ENCODE results near the gene TBXAS1. TPM values are rescaled to one million over a fixed set of nuclear protein-coding genes. Genes with fewer than 3 reads are reported as not detected.

Gene TBXAS1
- total RNA-seq, 1 donor from 2014 or later = 0.26 TPM

- DNase-seq (ENCODE audit: low read depth) = peak; percentile 49
- TF ChIP-seq CTCF (IDR thresholded peaks at IDR 0.05; ENCODE audit: insufficient read depth, low read length, severe bottlenecking) = no peak
- no peak for FAIRE-seq
- H3K4me3 ChIP-seq (ENCODE audit: low read depth, low read length) = no peak overlapping the region
- no peaks in the 10 kb centered on the region for H3K27me3 ChIP-seq (ENCODE audit: control insufficient read depth, insufficient read depth, low read length)
- no peaks in the 10 kb centered on the region for H3K36me3 ChIP-seq (ENCODE audit: control insufficient read depth, insufficient read depth, low read length)
Observed at GRCh38 chr7:139949629-139950028, 120.6 kb downstream of the TBXAS1 start.

GRCh38 chr7:139950881-139951525 is 121.9 kb downstream of the TBXAS1 start:
- no peaks in the 10 kb centered on the region for H3K27me3 ChIP-seq (ENCODE audit: control insufficient read depth, insufficient read depth, low read length)
- no peak for TF ChIP-seq CTCF (IDR thresholded peaks at IDR 0.05; ENCODE audit: insufficient read depth, low read length, severe bottlenecking)
- DNase-seq (ENCODE audit: low read depth) (peak; percentile 73), FAIRE-seq (no peak)
- no peaks in the 10 kb centered on the region for H3K36me3 ChIP-seq (ENCODE audit: control insufficient read depth, insufficient read depth, low read length)
- no peak overlapping the region for H3K4me3 ChIP-seq (ENCODE audit: low read depth, low read length)

GRCh38 chr7:139953229-139953628 is 124.2 kb downstream of the TBXAS1 start:
- DNase-seq (ENCODE audit: low read depth) (no peak), FAIRE-seq (no peak)
- no peak for TF ChIP-seq CTCF (IDR thresholded peaks at IDR 0.05; ENCODE audit: insufficient read depth, low read length, severe bottlenecking)
- Histone ChIP-seq H3K4me3 (ENCODE audit: low read depth, low read length) (no peak overlapping the region), H3K36me3 (ENCODE audit: control insufficient read depth, insufficient read depth, low read length) (no peaks in the 10 kb centered on the region), H3K27me3 (ENCODE audit: control insufficient read depth, insufficient read depth, low read length) (no peaks in the 10 kb centered on the region)

- TF ChIP-seq CTCF (IDR thresholded peaks at IDR 0.05; ENCODE audit: insufficient read depth, low read length, severe bottlenecking) = no peak
- no peaks in the 10 kb centered on the region for H3K36me3 ChIP-seq (ENCODE audit: control insufficient read depth, insufficient read depth, low read length)
- H3K27me3 ChIP-seq (ENCODE audit: control insufficient read depth, insufficient read depth, low read length) = no peaks in the 10 kb centered on the region
- no peak for FAIRE-seq
- no peak overlapping the region for H3K4me3 ChIP-seq (ENCODE audit: low read depth, low read length)
- DNase-seq (ENCODE audit: low read depth) = no peak
Observed at GRCh38 chr7:139955109-139955820, 126.2 kb downstream of the TBXAS1 start.

- H3K36me3 ChIP-seq (ENCODE audit: control insufficient read depth, insufficient read depth, low read length) = no peaks in the 10 kb centered on the region
- H3K4me3 ChIP-seq (ENCODE audit: low read depth, low read length) = no peak overlapping the region
- TF ChIP-seq CTCF (IDR thresholded peaks at IDR 0.05; ENCODE audit: insufficient read depth, low read length, severe bottlenecking) = no peak
- DNase-seq (ENCODE audit: low read depth) (peak; percentile 10), FAIRE-seq (no peak)
- no peaks in the 10 kb centered on the region for H3K27me3 ChIP-seq (ENCODE audit: control insufficient read depth, insufficient read depth, low read length)
Observed at GRCh38 chr7:139958599-139959284, 129.7 kb downstream of the TBXAS1 start.

All from bronchial epithelial cell (primary cell).